Neural progenitor cell (in vitro differentiated cells): ENCODE results near the gene ING3. TPM values are rescaled to one million over a fixed set of nuclear protein-coding genes. Genes with fewer than 3 reads are reported as not detected.

Experiments used
- DNase-seq: peaks from one replicate; pipeline ENCODE4 v3.0.0-alpha.2; 2016; ENCODE audit warnings: low spot score
- H2AFZ ChIP-seq: fragments of 200-600 bp; sonication (generic); replicated peaks from 2 replicates; pipeline ENCODE4 v1.6.1; 2016; ENCODE audit warnings: antibody characterized with exemption
- H3F3A ChIP-seq: fragments of 200-600 bp; sonication (generic); 2 replicates; pipeline ENCODE4 v1.6.1; 2016; ENCODE audit warnings: antibody characterized with exemption, low read depth
- H3K27ac ChIP-seq: fragments of 200-600 bp; sonication (generic); 2 replicates; pipeline ENCODE4 v1.5.1; 2016; ENCODE audit warnings: mild to moderate bottlenecking
- H3K27me3 ChIP-seq: fragments of 200-600 bp; sonication (generic); 2 replicates; pipeline ENCODE4 v1.6.1; 2016; ENCODE audit warnings: mild to moderate bottlenecking, moderate library complexity
- H3K36me3 ChIP-seq: fragments of 200-600 bp; sonication (generic); 2 replicates; pipeline ENCODE4 v1.5.1; 2016
- H3K4me1 ChIP-seq: fragments of 200-600 bp; sonication (generic); 2 replicates; pipeline ENCODE4 v1.6.1; 2016; ENCODE audit warnings: mixed run types
- H3K4me2 ChIP-seq: fragments of 200-600 bp; sonication (generic); 2 replicates; pipeline ENCODE4 v1.6.1; 2016
- H3K4me3 ChIP-seq: fragments of 200-600 bp; sonication (generic); 2 replicates; pipeline ENCODE4 v1.5.1; 2016
- H3K79me2 ChIP-seq: fragments of 200-600 bp; sonication (generic); 2 replicates; pipeline ENCODE4 v1.6.1; 2016; ENCODE audit warnings: low read depth
- H3K9ac ChIP-seq: fragments of 200-600 bp; sonication (generic); 2 replicates; pipeline ENCODE4 v1.6.1; 2016
- H3K9me3 ChIP-seq: fragments of 200-600 bp; sonication (generic); 2 replicates; pipeline ENCODE4 v1.5.1; 2016; ENCODE audit warnings: low read depth
- H4K20me1 ChIP-seq: fragments of 200-600 bp; sonication (generic); 2 replicates; pipeline ENCODE4 v1.6.1; 2016; ENCODE audit warnings: low read depth
- H3K27ac Mint-ChIP-seq: 3 replicates; pipeline ENCODE4 v1.8.0; 2021; ENCODE audit warnings: mixed read lengths
- H3K27me3 Mint-ChIP-seq: 2 replicates; pipeline ENCODE4 v1.8.0; 2022; ENCODE audit warnings: low read depth, mild to moderate bottlenecking, inconsistent platforms, moderate library complexity, mixed read lengths; ENCODE audit not compliant: insufficient read depth
- H3K36me3 Mint-ChIP-seq: 3 replicates; pipeline ENCODE4 v1.8.0; 2021; ENCODE audit warnings: mixed read lengths
- H3K4me1 Mint-ChIP-seq: 3 replicates; pipeline ENCODE4 v1.8.0; 2021; ENCODE audit warnings: mixed read lengths
- H3K4me3 Mint-ChIP-seq: 3 replicates; pipeline ENCODE4 v1.8.0; 2021; ENCODE audit warnings: mild to moderate bottlenecking, moderate library complexity, mixed read lengths
- H3K9me3 Mint-ChIP-seq: 3 replicates; pipeline ENCODE4 v1.8.0; 2020; ENCODE audit warnings: mixed read lengths
- CTCF ChIP-seq: fragments of 200-600 bp; sonication (generic); IDR thresholded peaks from 2 replicates; pipeline ENCODE4 v1.5.1; 2017; ENCODE audit warnings: antibody characterized with exemption, mild to moderate bottlenecking
- EZH2 ChIP-seq: fragments of 200-600 bp; sonication (generic); IDR thresholded peaks from 2 replicates; pipeline ENCODE4 v1.6.1; 2017; ENCODE audit warnings: antibody characterized with exemption, mild to moderate bottlenecking, moderate library complexity
- EZH2phosphoT487 ChIP-seq: fragments of 200-600 bp; sonication (generic); IDR thresholded peaks from 2 replicates; pipeline ENCODE4 v1.6.1; 2017; ENCODE audit warnings: antibody characterized with exemption
- total RNA-seq: library from RNA; depleted of rRNA; stranded (reverse); fragments of >200 nt; gene quantifications from 2 replicates; pipeline ENCODE4 v1.2.3, GENCODE V29; 2015; ENCODE audit warnings: low replicate concordance

ING3 gene
- total RNA-seq, 1 donor from 2014 or later = 32.0 TPM

- Histone ChIP-seq H3K4me3 (no peak overlapping the region), H2AFZ (no peak overlapping the region)
- H3K4me3 Mint-ChIP-seq = peak overlapping the region; percentile 4
Measured at GRCh38 chr7:120991581-120991980, 41.0 kb downstream of the ING3 start.

GRCh38 chr7:120992272-120992964 is 41.8 kb downstream of the ING3 start:
- Histone ChIP-seq H4K20me1 (no peaks in the 10 kb centered on the region), H3K79me2 (no peaks in the 10 kb centered on the region), H3K27ac (no peak overlapping the region), H3K9ac (no peak overlapping the region), H3K4me2 (no peak overlapping the region), H3K4me3 (no peak overlapping the region), H3K27me3 (peaks cover 40% of the 10 kb centered on the region), H3F3A (no peaks in the 10 kb centered on the region), H2AFZ (no peak overlapping the region), H3K9me3 (no peaks in the 10 kb centered on the region), H3K4me1 (peaks cover 10% of the 10 kb centered on the region), H3K36me3 (no peaks in the 10 kb centered on the region)
- TF ChIP-seq EZH2 = no peak
- no peak for TF ChIP-seq EZH2phosphoT487
- no peak for TF ChIP-seq CTCF
- no peak for DNase-seq
- Mint-ChIP-seq H3K4me3 (peak overlapping the region; percentile 17), H3K27ac (no peak overlapping the region), H3K36me3 (no peaks in the 10 kb centered on the region), H3K4me1 (peaks cover 14% of the 10 kb centered on the region), H3K27me3 (peaks cover 4% of the 10 kb centered on the region), H3K9me3 (no peaks in the 10 kb centered on the region)

More at GRCh38 chr7:120991581-120991980, 41.0 kb downstream of the ING3 start:
- no peak overlapping the region for H3K27ac ChIP-seq
- H3K79me2 ChIP-seq = no peaks in the 10 kb centered on the region
- H3K9me3 Mint-ChIP-seq = no peaks in the 10 kb centered on the region
- H3K4me1 Mint-ChIP-seq = peaks cover 14% of the 10 kb centered on the region
- no peak overlapping the region for H3K9ac ChIP-seq
- H3K36me3 Mint-ChIP-seq = no peaks in the 10 kb centered on the region
- peaks cover 10% of the 10 kb centered on the region for H3K4me1 ChIP-seq
- H3K4me2 ChIP-seq = no peak overlapping the region
- H3K9me3 ChIP-seq = no peaks in the 10 kb centered on the region
- H3K36me3 ChIP-seq = no peaks in the 10 kb centered on the region
- H3F3A ChIP-seq = no peaks in the 10 kb centered on the region
- no peaks in the 10 kb centered on the region for H4K20me1 ChIP-seq
- peaks cover 40% of the 10 kb centered on the region for H3K27me3 ChIP-seq
- H3K27me3 Mint-ChIP-seq = peaks cover 4% of the 10 kb centered on the region
- no peak for TF ChIP-seq EZH2
- TF ChIP-seq EZH2phosphoT487 = no peak
- no peak for TF ChIP-seq CTCF
- no peak for DNase-seq
- H3K27ac Mint-ChIP-seq = no peak overlapping the region

- Histone ChIP-seq H3K36me3 (no peaks in the 10 kb centered on the region), H2AFZ (no peak overlapping the region), H3K4me2 (no peak overlapping the region), H3K27ac (no peak overlapping the region), H3F3A (no peaks in the 10 kb centered on the region), H3K79me2 (no peaks in the 10 kb centered on the region), H3K9me3 (no peaks in the 10 kb centered on the region), H3K4me1 (peaks cover 7% of the 10 kb centered on the region), H3K9ac (no peak overlapping the region), H3K27me3 (peaks cover 35% of the 10 kb centered on the region), H4K20me1 (no peaks in the 10 kb centered on the region), H3K4me3 (no peak overlapping the region)
- Mint-ChIP-seq H3K4me3 (no peak overlapping the region), H3K4me1 (peaks cover 8% of the 10 kb centered on the region), H3K27ac (no peak overlapping the region), H3K27me3 (peaks cover 4% of the 10 kb centered on the region), H3K9me3 (no peaks in the 10 kb centered on the region), H3K36me3 (no peaks in the 10 kb centered on the region)
- no peak for DNase-seq
- TF ChIP-seq EZH2phosphoT487 = no peak
- TF ChIP-seq EZH2 = no peak
- no peak for TF ChIP-seq CTCF
Measured at GRCh38 chr7:120992965-120993494, 42.5 kb downstream of the ING3 start.
